Parathyroid adenoma (tissue), 2 donors: ENCODE results near the gene RALA.

Experiments
- H2AFZ ChIP-seq: fragments of 300-600 bp; sonication (generic); one replicate; pipeline ENCODE4 v1.7.0; 2017; ENCODE audit warnings: antibody characterized with exemption, mild to moderate bottlenecking
- H3K27ac ChIP-seq: fragments of 300-600 bp; sonication (generic); one replicate; pipeline ENCODE4 v1.7.0; 2017
- H3K27me3 ChIP-seq: fragments of 300-600 bp; sonication (generic); one replicate; pipeline ENCODE4 v1.7.0; 2017; ENCODE audit warnings: low read length; ENCODE audit not compliant: control insufficient read depth, insufficient read depth
- H3K36me3 ChIP-seq: fragments of 300-600 bp; sonication (generic); one replicate; pipeline ENCODE4 v1.7.0; 2017; ENCODE audit warnings: low read length; ENCODE audit not compliant: control insufficient read depth, insufficient read depth
- H3K4me1 ChIP-seq: fragments of 300-600 bp; sonication (generic); one replicate; pipeline ENCODE4 v1.7.0; 2017; ENCODE audit warnings: control low read depth
- H3K4me2 ChIP-seq: fragments of 300-600 bp; sonication (generic); one replicate; pipeline ENCODE4 v1.7.0; 2017; ENCODE audit warnings: low read length
- H3K4me3 ChIP-seq: fragments of 300-600 bp; sonication (generic); one replicate; pipeline ENCODE4 v1.7.0; 2017; ENCODE audit warnings: low read depth, low read length
- H3K79me2 ChIP-seq: fragments of 300-600 bp; sonication (generic); one replicate; pipeline ENCODE4 v1.7.0; 2017; ENCODE audit warnings: control low read depth
- H3K9ac ChIP-seq: fragments of 300-600 bp; sonication (generic); one replicate; pipeline ENCODE4 v1.7.0; 2017; ENCODE audit warnings: mild to moderate bottlenecking
- H3K9me3 ChIP-seq: fragments of 300-600 bp; sonication (generic); one replicate; pipeline ENCODE4 v1.7.0; 2017; ENCODE audit warnings: low read length; ENCODE audit not compliant: control insufficient read depth
- TF ChIP-seq, protein P1 (sequence below): fragments of 300-600 bp; sonication (generic); IDR thresholded peaks from one replicate; pipeline ENCODE4 v1.7.0; 2017; ENCODE audit warnings: antibody characterized with exemption, mild to moderate bottlenecking
- donor health status: primary hyperparathyroidism.

The RALA gene

DNA sequence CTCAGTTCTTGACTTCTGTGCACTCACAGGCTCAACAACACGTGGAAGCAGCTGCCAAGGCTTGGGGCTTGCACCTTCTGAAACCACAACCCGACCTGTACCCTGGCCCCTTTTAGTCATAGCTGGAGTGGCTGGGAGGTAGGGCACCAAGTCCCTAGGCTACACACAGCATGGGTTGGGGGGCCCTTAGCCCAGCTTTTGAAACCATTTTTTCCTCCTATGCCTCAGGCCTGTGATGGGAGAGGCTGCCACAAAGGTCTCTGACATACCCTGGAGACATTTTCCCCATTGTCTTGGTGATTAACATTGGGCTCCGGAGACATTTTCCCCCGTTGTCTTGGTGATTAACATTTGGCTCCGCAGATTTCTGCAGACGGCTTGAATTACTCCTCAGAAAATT is 38.6 kb downstream of the RALA start:
- no peaks in the 10 kb centered on the region for H3K9me3 ChIP-seq
- no peaks in the 10 kb centered on the region for H3K36me3 ChIP-seq
- TF ChIP-seq, protein P1, sequence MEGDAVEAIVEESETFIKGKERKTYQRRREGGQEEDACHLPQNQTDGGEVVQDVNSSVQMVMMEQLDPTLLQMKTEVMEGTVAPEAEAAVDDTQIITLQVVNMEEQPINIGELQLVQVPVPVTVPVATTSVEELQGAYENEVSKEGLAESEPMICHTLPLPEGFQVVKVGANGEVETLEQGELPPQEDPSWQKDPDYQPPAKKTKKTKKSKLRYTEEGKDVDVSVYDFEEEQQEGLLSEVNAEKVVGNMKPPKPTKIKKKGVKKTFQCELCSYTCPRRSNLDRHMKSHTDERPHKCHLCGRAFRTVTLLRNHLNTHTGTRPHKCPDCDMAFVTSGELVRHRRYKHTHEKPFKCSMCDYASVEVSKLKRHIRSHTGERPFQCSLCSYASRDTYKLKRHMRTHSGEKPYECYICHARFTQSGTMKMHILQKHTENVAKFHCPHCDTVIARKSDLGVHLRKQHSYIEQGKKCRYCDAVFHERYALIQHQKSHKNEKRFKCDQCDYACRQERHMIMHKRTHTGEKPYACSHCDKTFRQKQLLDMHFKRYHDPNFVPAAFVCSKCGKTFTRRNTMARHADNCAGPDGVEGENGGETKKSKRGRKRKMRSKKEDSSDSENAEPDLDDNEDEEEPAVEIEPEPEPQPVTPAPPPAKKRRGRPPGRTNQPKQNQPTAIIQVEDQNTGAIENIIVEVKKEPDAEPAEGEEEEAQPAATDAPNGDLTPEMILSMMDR = no peak
- no peaks in the 10 kb centered on the region for H3K27me3 ChIP-seq
- no peaks in the 10 kb centered on the region for H3K4me1 ChIP-seq
- peaks cover 23% of the 10 kb centered on the region for H3K79me2 ChIP-seq
- no peak overlapping the region for H3K9ac ChIP-seq
- H3K4me3 ChIP-seq = no peak overlapping the region
- no peak overlapping the region for H3K27ac ChIP-seq
- no peak overlapping the region for H2AFZ ChIP-seq
- no peak overlapping the region for H3K4me2 ChIP-seq

DNA sequence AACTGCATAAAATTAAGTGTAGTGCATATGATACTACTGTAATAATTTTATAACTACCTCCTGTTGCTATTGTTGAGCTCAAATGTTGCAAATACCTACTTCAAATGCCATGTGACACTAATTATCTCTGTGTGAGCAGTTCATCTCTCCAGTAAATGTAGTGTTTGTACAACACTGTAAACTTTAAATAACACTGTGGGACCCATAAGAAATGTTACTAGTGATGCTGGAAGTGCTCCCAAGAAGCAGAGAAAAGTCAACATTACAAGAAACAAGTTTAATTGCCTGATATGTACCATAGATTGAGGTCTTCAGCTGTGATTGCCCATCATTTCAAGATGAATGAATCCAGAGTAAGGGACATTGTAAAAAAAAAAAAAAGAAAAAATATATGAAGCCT is 39.9 kb downstream of the RALA start:
- no peaks in the 10 kb centered on the region for H3K4me1 ChIP-seq
- peaks cover 19% of the 10 kb centered on the region for H3K79me2 ChIP-seq
- no peak overlapping the region for H3K4me3 ChIP-seq
- TF ChIP-seq, protein P1 = no peak
- H3K9ac ChIP-seq = no peak overlapping the region
- H3K4me2 ChIP-seq = no peak overlapping the region
- H2AFZ ChIP-seq = no peak overlapping the region
- no peaks in the 10 kb centered on the region for H3K9me3 ChIP-seq
- no peaks in the 10 kb centered on the region for H3K36me3 ChIP-seq
- no peak overlapping the region for H3K27ac ChIP-seq
- no peaks in the 10 kb centered on the region for H3K27me3 ChIP-seq

DNA sequence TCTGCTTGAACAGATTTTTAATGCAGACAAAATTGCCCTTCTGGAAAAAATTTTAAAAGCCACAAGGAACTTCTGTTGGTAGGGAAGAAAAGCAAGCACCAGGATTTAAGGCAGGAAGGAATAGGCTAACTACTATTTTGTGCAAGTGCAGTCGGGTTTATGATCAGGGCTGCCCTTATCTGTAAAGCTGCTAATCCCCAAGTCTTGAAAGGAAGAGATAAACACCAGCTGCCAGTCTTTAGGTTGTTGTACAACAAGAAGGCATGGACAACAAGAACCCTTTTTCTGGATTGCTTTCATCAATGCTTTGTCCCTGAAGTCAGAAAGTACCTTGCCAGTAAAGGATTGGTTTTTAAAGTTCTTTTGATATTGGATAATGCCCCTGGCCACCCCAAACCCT is 40.7 kb downstream of the RALA start:
- H3K9ac ChIP-seq = no peak overlapping the region
- H3K9me3 ChIP-seq = no peaks in the 10 kb centered on the region
- peaks cover 19% of the 10 kb centered on the region for H3K79me2 ChIP-seq
- no peak overlapping the region for H3K4me2 ChIP-seq
- H3K36me3 ChIP-seq = no peaks in the 10 kb centered on the region
- no peaks in the 10 kb centered on the region for H3K27me3 ChIP-seq
- H3K4me3 ChIP-seq = no peak overlapping the region
- H2AFZ ChIP-seq = no peak overlapping the region
- TF ChIP-seq, protein P1 = no peak
- H3K27ac ChIP-seq = no peak overlapping the region
- H3K4me1 ChIP-seq = no peaks in the 10 kb centered on the region

DNA sequence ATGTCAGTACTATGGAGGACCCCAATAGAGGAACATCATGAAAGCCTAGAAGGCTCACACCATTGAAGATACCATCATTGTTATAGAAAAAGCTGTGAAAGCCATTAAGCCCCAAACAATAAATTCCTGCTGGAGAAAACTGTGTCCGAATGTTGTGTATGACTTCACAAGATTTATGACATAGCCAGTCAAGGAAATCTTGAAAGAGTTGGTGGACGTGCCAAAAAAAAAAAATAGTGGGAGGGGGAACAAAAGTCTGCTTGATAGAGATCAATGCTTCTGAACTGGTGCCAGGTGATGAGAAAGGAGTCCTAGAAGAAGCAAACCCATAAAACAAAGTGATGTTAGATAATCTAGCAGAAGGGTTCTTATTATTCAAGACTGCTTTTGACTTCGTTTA is 41.2 kb downstream of the RALA start:
- H3K4me2 ChIP-seq = no peak overlapping the region
- H3K9ac ChIP-seq = no peak overlapping the region
- H2AFZ ChIP-seq = no peak overlapping the region
- no peaks in the 10 kb centered on the region for H3K36me3 ChIP-seq
- TF ChIP-seq, protein P1 = no peak
- no peak overlapping the region for H3K4me3 ChIP-seq
- peaks cover 17% of the 10 kb centered on the region for H3K79me2 ChIP-seq
- no peaks in the 10 kb centered on the region for H3K4me1 ChIP-seq
- no peaks in the 10 kb centered on the region for H3K27me3 ChIP-seq
- no peak overlapping the region for H3K27ac ChIP-seq
- no peaks in the 10 kb centered on the region for H3K9me3 ChIP-seq

DNA sequence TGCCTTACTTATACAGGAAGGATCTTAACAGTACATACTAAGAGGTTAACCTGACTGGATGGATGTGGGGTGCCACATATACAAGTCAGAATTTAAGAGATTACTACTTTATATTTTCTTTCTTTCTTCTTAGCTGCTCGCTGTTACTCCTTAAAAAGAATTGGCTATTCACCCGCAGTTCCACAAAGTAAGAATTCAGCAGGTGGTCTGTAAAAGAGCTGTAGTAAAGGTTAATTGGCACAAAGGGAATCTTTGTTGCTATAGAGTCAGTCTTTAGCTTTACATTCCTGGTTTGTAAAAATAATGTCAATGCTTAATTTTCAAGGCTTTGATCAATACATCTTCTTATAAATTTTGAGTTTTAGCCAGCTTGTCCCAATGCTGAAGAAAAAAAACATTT is 43.2 kb downstream of the RALA start:
- no peaks in the 10 kb centered on the region for H3K36me3 ChIP-seq
- H3K4me3 ChIP-seq = no peak overlapping the region
- H2AFZ ChIP-seq = no peak overlapping the region
- no peak overlapping the region for H3K4me2 ChIP-seq
- H3K9me3 ChIP-seq = no peaks in the 10 kb centered on the region
- H3K9ac ChIP-seq = no peak overlapping the region
- no peaks in the 10 kb centered on the region for H3K4me1 ChIP-seq
- H3K27ac ChIP-seq = no peak overlapping the region
- no peaks in the 10 kb centered on the region for H3K27me3 ChIP-seq
- peaks cover 13% of the 10 kb centered on the region for H3K79me2 ChIP-seq
- TF ChIP-seq, protein P1 = no peak
